SW 1271 (cell line): Measurements from ENCODE around the gene LTBP1.
"Not testable (repeated sequence)": the region's sequence is repeated elsewhere in the genome, so short reads cannot be mapped to it uniquely, and the experiment has no call there.

ENCODE experiments used
- DNase-seq, 2 experiments: peaks; one replicate each; lab custom pipeline; 2025; lab: John Stamatoyannopoulos, UW

The LTBP1 gene

DNA sequence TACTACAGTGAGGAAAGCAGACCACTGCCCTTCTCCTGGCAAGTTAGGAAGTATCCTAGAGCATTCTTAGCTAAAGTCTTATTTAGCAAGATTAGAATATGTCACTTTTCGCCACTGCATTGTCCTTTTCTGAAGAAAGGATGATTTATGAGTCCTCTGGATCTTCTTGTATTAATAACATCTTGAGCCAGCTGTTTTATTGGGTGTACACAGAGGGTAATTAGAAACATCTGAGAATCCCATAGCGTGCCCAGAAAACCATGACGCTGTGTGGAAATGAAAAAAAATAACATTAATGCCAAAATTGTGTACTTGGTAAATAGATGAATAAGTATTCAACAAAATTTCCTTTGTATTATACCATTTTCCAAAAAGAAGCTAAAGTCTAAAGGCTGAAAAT, 198.7 kb downstream of the LTBP1 start:
- no peak for DNase-seq

DNA sequence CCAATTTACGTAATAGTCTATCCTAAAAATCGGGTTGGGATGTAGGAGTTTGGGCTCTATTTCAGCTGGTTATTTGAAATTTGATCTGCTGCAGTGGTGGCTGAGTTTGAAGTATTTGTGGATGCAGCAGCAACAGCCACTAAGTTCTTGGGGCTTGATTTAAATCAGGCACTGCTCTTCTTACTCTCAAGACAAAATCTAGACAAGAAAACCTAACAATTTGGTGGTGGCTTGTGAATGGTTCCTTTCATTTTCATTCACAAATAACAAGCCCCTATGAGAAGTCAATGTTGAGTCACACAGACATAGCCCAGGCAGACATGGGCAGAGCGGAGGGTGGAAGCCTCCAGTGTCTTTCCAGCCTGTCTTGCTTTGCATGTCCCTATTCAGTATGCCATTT, 199.3 kb downstream of the LTBP1 start:
- DNase-seq, result no peak

DNA sequence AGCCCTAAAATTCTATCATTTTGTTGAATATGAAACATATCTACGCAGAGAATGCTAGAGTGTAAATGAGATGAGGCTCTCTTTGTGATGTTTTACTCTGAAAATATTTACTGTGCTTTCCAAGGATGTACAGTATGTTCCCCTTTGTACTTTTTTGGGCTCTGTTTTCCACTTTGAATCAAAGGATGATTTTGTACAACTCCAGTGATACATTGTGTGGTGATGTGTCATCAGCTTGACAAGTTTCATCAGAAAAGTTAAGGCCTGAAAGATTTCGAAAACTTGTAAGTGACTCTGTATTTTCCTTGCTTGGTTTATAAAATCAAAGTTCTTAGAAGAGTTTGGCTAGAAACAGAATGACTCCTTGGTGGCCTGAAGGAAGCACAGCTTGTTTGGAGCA, 206.3 kb downstream of the LTBP1 start:
- DNase-seq, result no peak

DNA sequence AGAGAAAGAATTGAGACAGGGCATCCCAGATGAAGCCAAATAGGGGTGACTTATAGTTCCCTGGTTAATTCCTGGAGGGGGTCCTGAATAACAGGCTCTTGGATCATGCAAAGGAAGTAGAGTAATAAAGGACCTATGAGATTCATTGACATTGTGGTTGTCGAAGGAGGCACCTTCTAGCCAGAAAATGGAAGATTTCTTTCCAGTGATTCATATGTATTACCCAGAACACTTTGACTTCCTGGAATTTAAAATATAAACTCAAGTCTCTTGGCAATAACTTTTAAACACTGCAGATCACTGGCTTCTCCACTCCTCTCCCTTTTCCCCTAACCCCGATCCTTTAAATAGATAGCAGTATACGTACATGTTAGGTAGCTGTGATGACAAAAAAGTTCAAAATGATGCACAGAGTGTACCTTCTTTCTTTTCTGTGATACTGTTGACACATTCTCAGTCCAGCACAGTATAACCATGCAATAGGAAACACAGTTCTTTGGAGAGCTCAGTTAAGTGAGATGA, 211.8 kb downstream of the LTBP1 start:
- DNase-seq, result no peak

DNA sequence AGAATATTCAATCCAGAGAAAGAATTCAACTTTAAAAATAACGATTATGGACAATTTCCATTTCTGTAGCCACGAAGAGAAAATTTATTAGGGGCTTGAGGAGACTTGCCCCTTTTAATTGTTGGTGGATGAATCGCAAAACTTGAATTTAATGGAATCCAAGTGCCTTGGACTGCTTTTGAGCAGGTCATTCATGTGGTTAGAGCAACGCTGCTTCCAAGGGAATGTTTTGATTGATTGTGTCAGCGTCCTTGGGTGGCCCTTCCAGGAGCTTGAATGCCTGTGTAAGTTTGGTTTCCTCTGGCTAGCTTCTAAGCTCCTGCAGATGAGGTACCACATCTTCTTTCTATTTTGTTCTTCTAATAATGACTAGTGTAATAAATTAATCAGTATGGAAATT, 213.4 kb downstream of the LTBP1 start:
- no peak for DNase-seq

DNA sequence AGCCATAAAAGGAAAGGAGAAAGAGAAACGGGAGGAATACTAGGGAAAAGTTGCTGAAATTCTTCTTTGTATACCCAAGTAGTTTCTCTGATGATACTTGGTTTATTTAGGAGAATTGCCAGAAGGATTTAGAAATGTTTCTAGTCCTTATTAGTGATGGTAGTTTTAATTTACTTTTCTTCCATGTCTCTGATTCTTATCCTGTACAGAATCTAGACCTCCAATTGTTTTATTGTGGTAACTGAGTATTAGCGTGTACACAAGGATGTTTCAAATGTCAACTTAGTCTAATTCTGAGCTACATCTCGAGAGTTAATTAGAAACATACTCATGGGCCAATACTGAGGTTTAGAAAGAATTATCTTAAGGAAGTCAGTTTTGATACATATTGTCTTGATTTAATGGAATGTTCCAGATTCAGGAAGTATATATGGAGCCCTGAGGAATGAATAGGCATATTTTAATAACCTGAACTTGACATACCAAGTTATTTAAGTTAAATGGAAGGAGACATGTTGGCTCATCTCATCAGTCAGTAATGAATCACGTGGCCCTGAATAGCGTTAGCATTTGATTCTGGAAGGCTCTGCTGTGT, 219.6 kb downstream of the LTBP1 start:
- no peak for DNase-seq

DNA sequence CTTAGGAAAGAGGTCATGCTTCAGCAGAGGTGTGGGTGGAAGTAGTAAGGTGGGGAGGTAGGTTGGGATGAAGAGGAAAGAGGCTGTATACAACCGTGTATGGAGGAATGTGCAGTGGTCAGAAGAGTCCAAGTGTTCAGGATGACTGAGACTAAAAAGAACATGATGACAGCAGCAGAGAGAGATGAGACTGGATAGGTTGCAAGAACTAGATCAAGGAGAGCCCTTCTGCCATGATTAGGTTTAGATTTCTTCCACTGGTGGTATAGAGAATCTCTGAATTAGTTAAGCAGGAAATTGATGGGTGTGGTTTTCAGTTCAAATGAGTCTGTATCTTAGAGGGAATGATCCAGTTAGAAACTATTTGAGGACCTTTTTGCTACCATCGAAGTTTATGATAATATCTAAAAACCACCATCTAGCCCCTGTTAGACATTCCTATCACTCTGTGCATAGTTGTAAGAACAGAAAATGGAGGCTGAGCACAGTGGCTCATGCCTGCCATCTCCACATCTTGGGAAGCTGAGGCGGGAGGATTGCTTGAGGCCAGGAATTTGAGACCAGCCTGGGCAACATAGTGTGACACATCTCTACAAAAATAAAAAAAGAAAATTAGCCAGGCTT, 221.0 kb downstream of the LTBP1 start:
- no peak for DNase-seq

DNA sequence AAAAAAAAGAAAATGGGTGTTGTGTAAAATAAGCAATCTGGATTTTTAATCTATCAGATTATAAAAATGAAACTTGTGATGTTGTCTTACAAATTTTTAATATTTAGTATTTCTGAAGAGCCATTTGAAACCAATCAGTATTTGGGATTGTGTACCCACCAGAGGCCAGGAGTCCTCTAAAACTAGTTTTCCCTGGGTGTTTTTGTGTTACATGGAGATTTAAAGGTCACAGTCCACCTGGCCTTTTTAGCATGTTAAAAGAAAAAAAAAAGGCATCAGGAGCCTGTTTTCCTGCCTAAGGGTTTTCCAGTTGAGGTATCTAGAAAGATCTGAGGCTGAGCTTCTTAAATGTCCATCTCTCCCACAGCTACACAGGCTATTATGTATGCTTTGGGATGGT, 221.7 kb downstream of the LTBP1 start:
- no peak for DNase-seq

DNA sequence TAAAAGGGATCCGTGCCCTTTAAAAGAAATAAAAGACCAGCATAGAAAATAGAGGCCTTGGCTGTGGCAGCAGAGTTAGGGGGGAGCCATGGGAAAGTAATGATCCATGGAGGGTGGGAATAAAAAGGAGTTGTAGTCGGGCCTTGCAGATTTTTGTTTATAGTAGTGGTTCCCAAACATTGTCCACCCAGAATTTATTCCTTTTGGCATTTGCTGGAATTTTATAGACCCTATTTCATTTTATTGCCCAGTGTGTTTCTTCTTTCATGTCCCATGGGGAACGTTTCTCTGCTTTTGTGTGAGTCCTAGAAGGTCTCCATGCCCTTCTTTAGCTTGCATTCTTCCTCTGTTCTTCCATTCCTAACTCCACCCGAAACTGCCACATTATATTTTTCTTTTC, 222.2 kb downstream of the LTBP1 start:
- no peak for DNase-seq

DNA sequence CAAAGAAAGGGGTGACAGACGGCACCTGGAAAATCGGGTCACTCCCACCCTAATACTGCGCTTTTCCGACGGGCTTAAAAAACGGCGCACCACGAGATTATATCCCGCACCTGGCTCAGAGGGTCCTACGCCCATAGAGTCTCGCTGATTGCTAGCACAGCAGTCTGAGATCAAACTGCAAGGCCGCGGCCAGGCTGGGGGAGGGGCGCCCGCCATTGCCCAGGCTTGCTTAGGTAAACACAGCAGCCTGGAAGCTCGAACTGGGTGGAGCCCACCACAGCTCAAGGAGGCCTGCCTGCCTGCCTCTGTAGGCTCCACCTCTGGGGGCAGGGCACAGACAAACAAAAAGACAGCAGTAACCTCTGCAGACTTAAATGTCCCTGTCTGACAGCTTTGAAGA, 223.5 kb downstream of the LTBP1 start:
- not testable (repeated sequence) for DNase-seq

DNA sequence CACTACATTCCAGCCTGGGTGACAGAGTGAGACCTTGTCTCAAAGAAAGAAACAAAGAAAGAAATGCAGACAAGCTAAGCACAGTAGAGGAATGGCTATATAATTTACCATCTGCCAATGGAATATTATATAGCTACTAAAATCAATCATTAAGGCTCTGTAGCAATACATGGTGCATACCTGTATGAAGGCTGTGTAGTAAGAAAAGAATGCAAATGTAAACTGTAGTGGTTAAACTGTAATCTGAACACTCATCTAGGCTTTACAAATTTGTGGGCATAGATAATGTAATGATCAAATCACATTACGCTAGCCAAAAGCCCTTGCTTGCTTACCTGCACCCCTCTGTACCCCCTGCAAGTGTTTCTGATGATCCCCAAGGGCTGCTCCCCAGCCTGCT, 230.9 kb downstream of the LTBP1 start:
- DNase-seq, result no peak

DNA sequence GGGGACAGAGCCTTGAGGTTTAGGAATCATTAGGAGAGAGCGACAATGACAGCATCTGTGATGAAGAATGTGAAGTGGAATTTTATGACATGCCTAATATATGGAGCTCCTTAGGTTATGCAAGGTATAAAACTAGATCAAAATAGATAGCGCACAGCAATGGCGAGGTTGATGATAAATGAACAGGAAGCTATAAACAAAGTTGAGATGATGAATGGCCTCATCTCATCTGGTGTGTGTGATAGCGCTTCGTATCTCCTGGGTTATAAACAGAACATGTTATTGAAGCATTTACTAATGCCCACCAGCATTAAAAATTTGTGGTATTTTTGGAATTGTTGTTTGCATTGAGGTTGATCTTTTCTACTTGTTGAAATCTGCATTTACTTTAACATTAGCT, 231.5 kb downstream of the LTBP1 start:
- DNase-seq, result no peak

DNA sequence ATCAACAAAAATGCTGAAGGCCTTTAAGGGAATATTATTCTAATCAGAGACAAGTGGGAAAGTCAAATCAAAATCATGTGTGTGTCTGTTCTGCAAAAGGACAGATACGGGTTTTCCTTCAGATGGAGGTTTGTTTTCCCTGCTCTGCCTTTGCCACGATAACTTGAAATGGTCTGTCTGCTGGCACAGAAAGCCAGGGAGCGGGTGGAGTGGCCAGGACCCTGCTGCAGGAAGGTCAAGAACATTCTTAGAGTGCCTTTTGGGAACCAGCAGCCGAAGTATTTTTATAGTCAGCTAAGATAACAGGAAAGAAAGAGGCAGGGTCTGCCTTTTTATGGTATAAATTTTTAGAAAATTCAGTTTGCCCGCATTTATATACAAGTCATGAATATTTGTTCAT, 234.2 kb downstream of the LTBP1 start:
- DNase-seq, result no peak

DNA sequence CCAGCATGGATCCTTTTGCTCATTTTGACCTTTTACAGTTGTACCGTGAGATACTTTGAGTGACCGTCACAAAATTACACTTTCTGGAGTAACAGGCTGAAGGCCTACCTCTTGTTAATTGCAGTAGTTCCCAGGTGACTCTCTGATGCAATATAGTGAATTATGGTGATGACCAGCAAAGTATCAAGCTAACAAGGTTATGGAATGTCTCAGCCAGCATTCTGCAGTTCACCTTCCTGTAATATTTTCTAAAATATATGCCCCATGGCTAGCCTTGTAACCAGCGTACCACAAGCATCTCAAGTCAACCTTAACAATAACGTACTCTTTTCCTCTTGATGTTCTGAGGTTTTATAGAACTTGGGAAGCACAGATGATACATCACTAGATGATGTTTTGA, 234.7 kb downstream of the LTBP1 start:
- DNase-seq, result no peak

DNA sequence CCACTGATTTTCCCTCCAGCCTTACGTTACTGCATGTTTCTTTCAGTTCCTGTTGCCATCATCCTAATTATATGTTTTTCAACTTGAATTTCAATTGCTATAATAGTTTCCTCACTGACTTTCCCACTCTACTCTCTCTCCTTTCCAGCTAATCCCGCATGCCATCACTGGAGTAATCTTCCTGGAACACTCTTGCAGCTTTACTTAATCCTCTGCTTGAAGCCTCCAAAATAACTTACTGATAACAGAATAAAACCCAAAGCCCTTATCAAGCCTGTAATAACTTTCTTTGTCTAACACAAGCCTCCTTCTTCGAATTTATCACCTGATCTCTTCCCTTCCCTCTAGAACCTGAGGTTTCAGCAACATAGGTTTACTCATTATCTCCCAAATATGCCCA, 237.3 kb downstream of the LTBP1 start:
- no peak for DNase-seq

DNA sequence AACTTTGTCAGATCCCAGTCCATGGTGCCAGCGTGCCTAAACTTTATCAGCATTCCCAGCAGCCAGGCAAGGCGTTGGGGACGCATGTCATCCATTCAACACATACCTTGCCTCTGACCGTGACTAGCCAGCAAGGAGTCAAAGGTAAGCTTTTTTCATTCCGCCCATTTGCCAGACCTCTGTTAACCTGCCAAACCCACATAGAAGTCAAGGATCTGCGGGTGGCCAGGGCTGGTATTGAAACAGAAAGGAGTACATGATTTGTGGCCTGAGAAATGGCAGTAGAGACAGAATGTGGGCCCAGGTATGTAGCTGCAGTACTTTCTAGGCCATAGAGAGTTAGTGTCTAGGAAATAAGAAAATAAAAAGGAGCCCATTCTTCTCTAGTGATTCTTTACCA, 240.2 kb downstream of the LTBP1 start:
- DNase-seq, result no peak

DNA sequence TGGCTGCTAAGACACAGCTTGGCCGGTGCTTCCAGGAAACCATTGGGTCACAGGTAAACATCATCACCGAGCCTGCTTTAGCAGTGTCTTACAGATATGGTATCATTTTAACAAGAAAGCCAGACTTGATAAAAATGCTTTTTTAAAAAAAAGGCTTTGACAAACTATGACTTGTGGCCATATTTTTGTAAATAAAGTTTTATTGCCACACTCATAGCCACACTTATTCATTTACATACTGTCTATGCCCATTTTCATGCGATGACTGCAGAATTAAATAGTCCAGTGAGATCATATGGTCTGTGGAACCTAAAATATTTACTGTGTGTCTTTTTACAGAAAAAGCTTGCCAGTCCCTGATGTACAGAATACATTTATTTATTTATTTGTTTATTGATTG, 242.0 kb downstream of the LTBP1 start:
- no peak for DNase-seq

DNA sequence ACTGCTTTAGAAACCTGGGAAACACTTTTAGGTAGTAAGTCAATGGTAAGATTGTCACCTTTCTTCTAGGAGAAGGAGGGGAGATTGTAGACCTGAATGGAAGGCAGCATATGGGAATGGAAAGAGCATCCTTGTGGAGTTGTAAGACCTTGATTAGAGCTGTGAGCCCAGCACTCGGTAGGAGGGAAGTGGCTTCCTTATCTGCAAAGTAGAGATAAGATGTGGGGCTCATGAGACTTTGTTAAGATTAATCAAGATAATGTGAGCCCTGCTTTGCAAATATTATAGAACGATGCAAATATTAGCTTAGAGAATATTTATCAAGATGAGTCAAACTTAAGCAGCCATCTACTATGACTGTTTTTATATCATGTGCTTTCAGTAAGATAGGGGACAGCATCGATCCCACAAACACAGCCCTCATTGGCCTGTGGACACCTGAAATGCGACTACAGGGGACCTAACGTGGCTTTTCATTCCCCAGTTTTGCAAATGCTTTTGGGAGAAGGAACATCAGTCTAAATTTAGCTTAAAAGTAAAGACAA, 243.7 kb downstream of the LTBP1 start:
- no peak for DNase-seq

DNA sequence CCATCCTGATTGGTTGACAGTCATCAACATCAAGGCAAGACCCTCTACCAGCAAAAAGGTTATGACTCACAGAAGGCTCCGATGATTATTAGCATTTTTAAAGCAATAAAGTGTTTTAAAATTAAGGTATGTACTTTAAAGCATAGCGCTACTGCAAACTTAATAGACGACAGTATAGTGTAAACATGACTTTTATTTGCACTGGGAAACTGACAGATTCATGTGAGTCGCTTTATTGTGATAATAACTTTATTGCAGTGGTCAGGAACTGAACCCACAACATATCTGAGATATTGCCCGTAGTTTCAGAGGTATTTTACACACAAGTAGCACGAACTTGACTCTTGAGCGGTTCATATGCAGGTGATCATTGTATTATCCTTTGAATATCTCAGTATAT, 249.1 kb downstream of the LTBP1 start:
- DNase-seq, result no peak

DNA sequence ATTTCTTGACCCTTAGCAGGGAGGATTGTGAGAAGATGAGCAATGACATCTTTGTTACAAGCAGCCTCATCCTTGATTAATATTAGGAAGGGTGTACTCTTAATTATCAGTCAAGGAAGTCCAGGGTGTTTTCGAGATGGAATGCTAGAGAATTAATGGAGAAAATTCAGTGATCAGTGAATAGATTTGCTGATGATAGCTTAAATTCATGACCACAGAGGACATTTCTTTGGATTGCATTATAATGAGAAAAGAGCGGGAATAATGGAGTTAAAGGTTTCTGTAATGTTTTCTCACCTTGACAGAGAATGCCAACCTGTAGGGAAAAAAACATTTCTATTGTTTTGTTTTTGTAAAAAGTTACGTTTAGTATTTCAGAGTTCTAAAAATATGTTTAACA, 249.9 kb downstream of the LTBP1 start:
- DNase-seq, result no peak

DNA sequence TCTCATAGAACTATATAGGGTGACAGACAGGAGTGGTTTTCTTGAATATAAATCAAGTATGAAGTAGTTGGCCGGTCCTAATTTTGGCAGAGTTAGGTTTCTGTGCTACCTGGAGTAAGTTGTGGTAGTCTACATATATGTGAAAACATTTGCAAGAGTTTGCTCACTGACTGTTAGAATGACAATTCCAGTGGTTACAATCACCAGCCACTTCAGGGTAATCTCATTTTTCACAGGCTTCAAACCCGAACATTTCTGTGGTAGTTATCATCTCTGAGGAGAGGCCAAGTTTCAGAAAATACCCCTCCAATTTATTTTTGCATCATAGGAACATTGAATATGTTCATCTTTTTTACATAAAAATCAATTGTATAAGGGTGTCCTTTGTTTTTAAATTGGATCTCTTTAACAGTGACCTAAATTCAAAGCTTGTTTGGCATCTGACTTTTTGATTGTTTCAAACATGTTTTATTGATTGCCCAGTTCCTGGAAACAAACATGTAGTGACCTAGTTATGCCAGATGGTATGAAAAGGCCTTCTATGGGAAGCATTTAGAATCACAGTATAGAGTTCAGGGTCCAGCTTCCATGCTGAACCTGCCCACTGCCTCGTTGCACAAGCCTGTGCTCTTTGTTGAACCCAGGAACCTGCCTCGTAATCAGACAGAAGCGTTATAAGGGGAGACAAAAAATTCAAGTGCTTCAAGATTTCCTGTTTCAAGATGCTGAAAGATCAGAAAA, 250.6 kb downstream of the LTBP1 start:
- no peak for DNase-seq

DNA sequence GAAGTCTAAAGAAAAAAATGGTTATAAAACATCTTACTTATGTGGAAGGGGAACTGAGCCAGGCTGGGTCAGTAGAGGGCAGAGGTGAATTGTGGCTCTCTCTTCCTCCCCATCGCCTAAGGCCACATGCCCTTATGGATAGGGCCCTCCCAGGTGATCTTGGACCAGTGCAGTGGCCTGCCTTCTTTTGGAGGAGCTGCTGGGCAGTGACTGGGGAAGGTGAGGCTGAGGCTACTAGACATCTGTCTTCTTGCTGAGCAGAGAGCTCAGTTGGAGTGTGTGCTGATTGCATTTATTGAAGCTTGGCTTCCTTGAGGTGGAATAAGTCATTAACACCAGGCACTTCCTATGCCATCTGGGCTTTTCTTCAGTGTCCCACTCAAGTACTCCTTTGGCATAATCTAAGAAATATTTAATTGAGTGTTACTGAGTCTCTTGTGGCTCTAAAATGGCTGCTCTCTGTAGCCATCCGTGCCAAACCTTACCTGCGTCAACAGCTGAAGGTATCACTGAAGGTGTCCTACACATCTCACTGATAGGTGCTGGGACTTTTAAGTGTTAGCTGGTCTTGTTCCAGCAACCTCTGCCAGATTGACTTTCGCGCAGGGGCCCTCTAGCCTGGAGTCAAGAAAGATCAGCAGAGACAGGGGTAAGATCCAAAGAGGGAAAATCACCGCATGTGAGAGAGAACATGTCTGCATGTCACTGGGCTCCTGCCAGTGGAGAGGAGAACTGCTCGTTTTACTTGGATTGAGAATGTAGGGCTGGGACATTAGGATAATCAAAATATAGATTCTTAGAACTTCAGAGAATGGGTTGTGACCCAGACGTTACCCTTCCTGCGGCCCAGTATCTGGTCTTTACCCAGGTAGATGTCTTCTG, 256.1 kb downstream of the LTBP1 start:
- DNase-seq, result no peak
